HepG2 (cell line): ENCODE results near the gene OR51E1. TPM values are rescaled to one million over a fixed set of nuclear protein-coding genes. Genes with fewer than 3 reads are reported as not detected.

Source experiments
- CBX2 ChIP-seq, 2 experiments: fragments of 200-600 bp in 1 of 2; sonication (generic); formaldehyde crosslinking in 1 of 2; IDR thresholded peaks; 2 replicates each; pipeline versions ENCODE4 v1.7.0 to v1.8.1; 2018 to 2022; ENCODE audit warnings: low read depth in 2 of 2, low read length in 1 of 2, mild to moderate bottlenecking in 1 of 2, missing genetic modification reagents in 1 of 2
- GLMP ChIP-seq: sonication (generic); formaldehyde crosslinking; IDR thresholded peaks from 2 replicates; pipeline ENCODE4 v1.9.0; 2021; ENCODE audit warnings: missing genetic modification reagents, mild to moderate bottlenecking, borderline replicate concordance
- KDM5A ChIP-seq: fragments of 200-600 bp; sonication (generic); IDR thresholded peaks from 2 replicates; pipeline ENCODE4 v1.7.0; 2018; ENCODE audit warnings: antibody characterized with exemption, mild to moderate bottlenecking, low read length, borderline replicate concordance
- LBX2 ChIP-seq: sonication (generic); formaldehyde crosslinking; IDR thresholded peaks from 2 replicates; pipeline ENCODE4 v1.5.0; 2020; ENCODE audit warnings: missing genetic modification reagents, mild to moderate bottlenecking, borderline replicate concordance
- SMAD1 ChIP-seq: sonication (generic); formaldehyde crosslinking; IDR thresholded peaks from 2 replicates; pipeline ENCODE4 v1.4.0; 2020; ENCODE audit warnings: missing genetic modification reagents, low read depth, mild to moderate bottlenecking, borderline replicate concordance
- THAP11 ChIP-seq: IDR thresholded peaks from 2 replicates; pipeline ENCODE4 v1.6.1; 2016; ENCODE audit warnings: missing biosample characterization, missing genetic modification reagents
- ZBTB7B ChIP-seq: sonication (generic); formaldehyde crosslinking; IDR thresholded peaks from 2 replicates; pipeline ENCODE4 v1.4.0; 2020; ENCODE audit warnings: missing genetic modification reagents
- ZFP41 ChIP-seq: sonication (generic); formaldehyde crosslinking; IDR thresholded peaks from 2 replicates; pipeline ENCODE4 v1.4.0; 2020; ENCODE audit warnings: mild to moderate bottlenecking, missing genetic modification reagents, borderline replicate concordance
- ZNF605 ChIP-seq: sonication (generic); formaldehyde crosslinking; IDR thresholded peaks from 2 replicates; pipeline ENCODE4 v1.8.0; 2022; ENCODE audit warnings: mild to moderate bottlenecking, missing genetic modification reagents
- polyA plus RNA-seq, 8 experiments: library from polyadenylated mRNA; depleted of rRNA in 3 of 8; stranded (reverse) in 7 of 8; unstranded in 1 of 8; fragments of >200 nt; fragmentation: Illumina TruSeq in 4 of 8; extraction: Trizol in 4 of 8; gene quantifications; 2 replicates each; pipeline versions ENCODE4 v1.2.1 to v1.2.3, GENCODE V29; 2011 to 2016; ENCODE audit warnings: low read depth in 4 of 8, missing spikeins in 1 of 8, mixed read lengths in 1 of 8; ENCODE audit not compliant: insufficient read depth in 1 of 8
- total RNA-seq, 5 experiments: library from RNA; depleted of rRNA; stranded (reverse); fragments of >200 nt; fragmentation: Illumina TruSeq; extraction: Trizol; gene quantifications; 2 replicates each; pipeline ENCODE4 v1.2.3, GENCODE V29; 2016; ENCODE audit warnings: low read depth in 1 of 5
- TF ChIP-seq, protein P1 (sequence below): sonication (generic); formaldehyde crosslinking; IDR thresholded peaks from 2 replicates; pipeline ENCODE4 v1.5.0; 2020; ENCODE audit warnings: mild to moderate bottlenecking, missing genetic modification reagents
- TF ChIP-seq, protein P2 (sequence below): sonication (generic); formaldehyde crosslinking; IDR thresholded peaks from 2 replicates; pipeline ENCODE4 v1.4.0; 2020; ENCODE audit warnings: missing genetic modification reagents
- TF ChIP-seq, protein P3 (sequence below): sonication (generic); formaldehyde crosslinking; IDR thresholded peaks from 2 replicates; pipeline ENCODE4 v1.4.0; 2020; ENCODE audit warnings: low read depth, mild to moderate bottlenecking, missing genetic modification reagents
- TF ChIP-seq, protein P4 (sequence below): IDR thresholded peaks from 2 replicates; pipeline ENCODE4 v1.6.1; 2012; ENCODE audit warnings: low read depth, low read length, improper control_type of control experiment

The OR51E1 gene
- total and polyA plus RNA-seq, 2 of the 13 experiments (the other 11 are each of a cell fraction or from before 2014, with no cell fraction given): not detected

DNA sequence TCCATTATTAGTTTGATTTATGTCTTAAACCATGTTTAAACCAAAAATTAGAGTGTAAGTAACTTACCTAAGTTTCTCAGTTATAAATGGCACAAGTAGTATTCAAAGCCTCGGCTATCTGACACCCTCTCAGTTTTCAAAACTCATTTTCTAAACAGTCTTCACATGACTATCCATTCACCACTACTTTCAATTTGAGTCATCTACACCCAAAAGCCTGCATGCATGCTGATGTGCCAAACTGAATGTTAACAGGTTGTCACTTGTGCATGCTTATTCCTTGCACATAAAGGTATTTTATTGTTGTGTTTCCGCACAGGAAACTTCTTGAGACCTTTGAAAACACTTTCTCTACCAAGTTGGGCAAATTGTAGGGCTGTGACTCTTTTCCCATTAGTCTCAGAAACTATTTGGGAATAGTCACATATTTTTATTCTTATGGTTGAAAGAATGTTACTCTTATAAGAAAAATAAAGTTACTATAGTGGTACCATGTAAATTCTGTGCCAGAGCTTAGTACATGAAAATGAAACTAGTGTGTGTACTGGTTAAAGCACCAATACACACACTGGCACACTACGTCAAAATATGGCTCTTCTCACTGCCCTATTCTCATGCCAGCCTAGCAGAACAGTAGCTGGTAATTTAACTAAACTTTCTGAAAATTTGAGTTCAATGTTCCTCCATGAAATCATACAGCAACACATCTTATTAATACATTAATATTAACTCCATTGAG, 56.1 kb downstream of the OR51E1 start (continued):
- TF ChIP-seq, protein P1, sequence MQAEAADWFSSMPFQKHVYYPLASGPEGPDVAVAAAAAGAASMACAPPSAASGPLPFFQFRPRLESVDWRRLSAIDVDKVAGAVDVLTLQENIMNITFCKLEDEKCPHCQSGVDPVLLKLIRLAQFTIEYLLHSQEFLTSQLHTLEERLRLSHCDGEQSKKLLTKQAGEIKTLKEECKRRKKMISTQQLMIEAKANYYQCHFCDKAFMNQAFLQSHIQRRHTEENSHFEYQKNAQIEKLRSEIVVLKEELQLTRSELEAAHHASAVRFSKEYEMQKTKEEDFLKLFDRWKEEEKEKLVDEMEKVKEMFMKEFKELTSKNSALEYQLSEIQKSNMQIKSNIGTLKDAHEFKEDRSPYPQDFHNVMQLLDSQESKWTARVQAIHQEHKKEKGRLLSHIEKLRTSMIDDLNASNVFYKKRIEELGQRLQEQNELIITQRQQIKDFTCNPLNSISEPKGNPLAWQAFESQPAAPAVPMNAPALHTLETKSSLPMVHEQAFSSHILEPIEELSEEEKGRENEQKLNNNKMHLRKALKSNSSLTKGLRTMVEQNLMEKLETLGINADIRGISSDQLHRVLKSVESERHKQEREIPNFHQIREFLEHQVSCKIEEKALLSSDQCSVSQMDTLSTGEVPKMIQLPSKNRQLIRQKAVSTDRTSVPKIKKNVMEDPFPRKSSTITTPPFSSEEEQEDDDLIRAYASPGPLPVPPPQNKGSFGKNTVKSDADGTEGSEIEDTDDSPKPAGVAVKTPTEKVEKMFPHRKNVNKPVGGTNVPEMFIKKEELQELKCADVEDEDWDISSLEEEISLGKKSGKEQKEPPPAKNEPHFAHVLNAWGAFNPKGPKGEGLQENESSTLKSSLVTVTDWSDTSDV: no peak
- no peak for TF ChIP-seq THAP11 (CRISPR knock-in tag)
- TF ChIP-seq ZFP41 (CRISPR knock-in tag): no peak
- TF ChIP-seq GLMP (CRISPR knock-in tag): no peak
- TF ChIP-seq CBX2 (IDR thresholded peaks at IDR 0.05; ENCODE audit: low read depth, low read length): no peak
- TF ChIP-seq CBX2 (CRISPR knock-in tag; IDR thresholded peaks at IDR 0.05; ENCODE audit: low read depth): no peak
- TF ChIP-seq, protein P2, sequence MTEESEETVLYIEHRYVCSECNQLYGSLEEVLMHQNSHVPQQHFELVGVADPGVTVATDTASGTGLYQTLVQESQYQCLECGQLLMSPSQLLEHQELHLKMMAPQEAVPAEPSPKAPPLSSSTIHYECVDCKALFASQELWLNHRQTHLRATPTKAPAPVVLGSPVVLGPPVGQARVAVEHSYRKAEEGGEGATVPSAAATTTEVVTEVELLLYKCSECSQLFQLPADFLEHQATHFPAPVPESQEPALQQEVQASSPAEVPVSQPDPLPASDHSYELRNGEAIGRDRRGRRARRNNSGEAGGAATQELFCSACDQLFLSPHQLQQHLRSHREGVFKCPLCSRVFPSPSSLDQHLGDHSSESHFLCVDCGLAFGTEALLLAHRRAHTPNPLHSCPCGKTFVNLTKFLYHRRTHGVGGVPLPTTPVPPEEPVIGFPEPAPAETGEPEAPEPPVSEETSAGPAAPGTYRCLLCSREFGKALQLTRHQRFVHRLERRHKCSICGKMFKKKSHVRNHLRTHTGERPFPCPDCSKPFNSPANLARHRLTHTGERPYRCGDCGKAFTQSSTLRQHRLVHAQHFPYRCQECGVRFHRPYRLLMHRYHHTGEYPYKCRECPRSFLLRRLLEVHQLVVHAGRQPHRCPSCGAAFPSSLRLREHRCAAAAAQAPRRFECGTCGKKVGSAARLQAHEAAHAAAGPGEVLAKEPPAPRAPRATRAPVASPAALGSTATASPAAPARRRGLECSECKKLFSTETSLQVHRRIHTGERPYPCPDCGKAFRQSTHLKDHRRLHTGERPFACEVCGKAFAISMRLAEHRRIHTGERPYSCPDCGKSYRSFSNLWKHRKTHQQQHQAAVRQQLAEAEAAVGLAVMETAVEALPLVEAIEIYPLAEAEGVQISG: no peak
- TF ChIP-seq, protein P3, sequence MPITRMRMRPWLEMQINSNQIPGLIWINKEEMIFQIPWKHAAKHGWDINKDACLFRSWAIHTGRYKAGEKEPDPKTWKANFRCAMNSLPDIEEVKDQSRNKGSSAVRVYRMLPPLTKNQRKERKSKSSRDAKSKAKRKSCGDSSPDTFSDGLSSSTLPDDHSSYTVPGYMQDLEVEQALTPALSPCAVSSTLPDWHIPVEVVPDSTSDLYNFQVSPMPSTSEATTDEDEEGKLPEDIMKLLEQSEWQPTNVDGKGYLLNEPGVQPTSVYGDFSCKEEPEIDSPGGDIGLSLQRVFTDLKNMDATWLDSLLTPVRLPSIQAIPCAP: no peak
- no peak for TF ChIP-seq ZNF605 (CRISPR knock-in tag)
- TF ChIP-seq SMAD1 (CRISPR knock-in tag): no peak
- TF ChIP-seq, protein P4, sequence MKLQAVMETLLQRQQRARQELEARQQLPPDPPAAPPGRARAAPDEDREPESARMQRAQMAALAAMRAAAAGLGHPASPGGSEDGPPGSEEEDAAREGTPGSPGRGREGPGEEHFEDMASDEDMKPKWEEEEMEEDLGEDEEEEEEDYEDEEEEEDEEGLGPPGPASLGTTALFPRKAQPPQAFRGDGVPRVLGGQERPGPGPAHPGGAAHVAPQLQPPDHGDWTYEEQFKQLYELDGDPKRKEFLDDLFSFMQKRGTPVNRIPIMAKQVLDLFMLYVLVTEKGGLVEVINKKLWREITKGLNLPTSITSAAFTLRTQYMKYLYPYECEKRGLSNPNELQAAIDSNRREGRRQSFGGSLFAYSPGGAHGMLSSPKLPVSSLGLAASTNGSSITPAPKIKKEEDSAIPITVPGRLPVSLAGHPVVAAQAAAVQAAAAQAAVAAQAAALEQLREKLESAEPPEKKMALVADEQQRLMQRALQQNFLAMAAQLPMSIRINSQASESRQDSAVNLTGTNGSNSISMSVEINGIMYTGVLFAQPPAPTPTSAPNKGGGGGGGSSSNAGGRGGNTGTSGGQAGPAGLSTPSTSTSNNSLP: no peak
- TF ChIP-seq KDM5A: no peak
- no peak for TF ChIP-seq LBX2
- no peak for TF ChIP-seq ZBTB7B (CRISPR knock-in tag)
